HPDE6-E6E7 (cell line): ENCODE measurements around the gene PTGR3.

ENCODE experiments used
- DNase-seq: peaks from one replicate; pipeline ENCODE4 v3.0.0; 2011; ENCODE audit warnings: missing footprints; ENCODE audit errors: extremely low spot score

The PTGR3 gene

GRCh38 chr18:75170022-75170789, 38.7 kb downstream of the PTGR3 start:
- DNase-seq = no peak

GRCh38 chr18:75169411-75169810, 39.5 kb downstream of the PTGR3 start:
- DNase-seq = no peak

GRCh38 chr18:75168619-75169018, 40.3 kb downstream of the PTGR3 start:
- DNase-seq = no peak

- no peak for DNase-seq
Measured at GRCh38 chr18:75167759-75168618, 41.0 kb downstream of the PTGR3 start.

GRCh38 chr18:75167137-75167536, 41.8 kb downstream of the PTGR3 start:
- DNase-seq = no peak

GRCh38 chr18:75165926-75166325, 43.0 kb downstream of the PTGR3 start:
- no peak for DNase-seq

- DNase-seq = no peak
Measured at GRCh38 chr18:75164479-75164878, 44.5 kb downstream of the PTGR3 start.

GRCh38 chr18:75163736-75164135, 45.2 kb downstream of the PTGR3 start:
- no peak for DNase-seq

- DNase-seq = no peak
Measured at GRCh38 chr18:75162978-75163377, 46.0 kb downstream of the PTGR3 start.

GRCh38 chr18:75162467-75162866, 46.5 kb downstream of the PTGR3 start:
- DNase-seq = no peak

GRCh38 chr18:75161256-75162028, 47.5 kb downstream of the PTGR3 start:
- DNase-seq = no peak

- DNase-seq = no peak
Measured at GRCh38 chr18:75160364-75160763, 48.6 kb downstream of the PTGR3 start.

GRCh38 chr18:75159646-75160356, 49.1 kb downstream of the PTGR3 start:
- no peak for DNase-seq

GRCh38 chr18:75159238-75159518, 49.8 kb downstream of the PTGR3 start:
- DNase-seq = no peak
